ENCODE measurements around the gene BMP3.

The BMP3 gene

GRCh38 chr4:81042578-81043365 is 12.3 kb downstream of the BMP3 start:
- DNase-seq (ENCODE audit: low spot score): no peak

- DNase-seq (ENCODE audit: low spot score): no peak
Measured at GRCh38 chr4:81049330-81049729, 18.8 kb downstream of the BMP3 start.

- DNase-seq (ENCODE audit: low spot score): no peak
Measured at GRCh38 chr4:81049907-81050306, 19.4 kb downstream of the BMP3 start.

- DNase-seq (ENCODE audit: low spot score): peak; percentile 45
Measured at GRCh38 chr4:81052119-81053068, 21.9 kb downstream of the BMP3 start.

GRCh38 chr4:81058621-81059020 is 28.1 kb downstream of the BMP3 start:
- no peak for DNase-seq (ENCODE audit: low spot score)

GRCh38 chr4:81060587-81061343 is 30.3 kb downstream of the BMP3 start:
- no peak for DNase-seq (ENCODE audit: low spot score)

GRCh38 chr4:81061344-81061730 is 30.8 kb downstream of the BMP3 start:
- DNase-seq (ENCODE audit: low spot score): no peak

GRCh38 chr4:81062001-81062400 is 31.5 kb downstream of the BMP3 start:
- DNase-seq (ENCODE audit: low spot score): no peak

- peak; percentile 56 for DNase-seq (ENCODE audit: low spot score)
Measured at GRCh38 chr4:81065446-81065845, 34.9 kb downstream of the BMP3 start.

GRCh38 chr4:81069706-81070331 is 39.3 kb downstream of the BMP3 start:
- DNase-seq (ENCODE audit: low spot score): peak; percentile 80

GRCh38 chr4:81071013-81071412 is 40.5 kb downstream of the BMP3 start:
- no peak for DNase-seq (ENCODE audit: low spot score)

- DNase-seq (ENCODE audit: low spot score): no peak
Measured at GRCh38 chr4:81081156-81081555, 50.6 kb downstream of the BMP3 start.

- DNase-seq (ENCODE audit: low spot score): peak; percentile 32
Measured at GRCh38 chr4:81084029-81084428, 53.5 kb downstream of the BMP3 start.

- no peak for DNase-seq (ENCODE audit: low spot score)
Measured at GRCh38 chr4:81084634-81085033, 54.1 kb downstream of the BMP3 start.

GRCh38 chr4:81085291-81085690 is 54.8 kb downstream of the BMP3 start:
- no peak for DNase-seq (ENCODE audit: low spot score)

- DNase-seq (ENCODE audit: low spot score): no peak
Measured at GRCh38 chr4:81085979-81086378, 55.5 kb downstream of the BMP3 start.

- no peak for DNase-seq (ENCODE audit: low spot score)
Measured at GRCh38 chr4:81093720-81094401, 63.4 kb downstream of the BMP3 start.

GRCh38 chr4:81095389-81095788 is 64.9 kb downstream of the BMP3 start:
- no peak for DNase-seq (ENCODE audit: low spot score)

GRCh38 chr4:81096566-81096965 is 66.1 kb downstream of the BMP3 start:
- DNase-seq (ENCODE audit: low spot score): no peak

- DNase-seq (ENCODE audit: low spot score): no peak
Measured at GRCh38 chr4:81102107-81102506, 71.6 kb downstream of the BMP3 start.

GRCh38 chr4:81106150-81106549 is 75.6 kb downstream of the BMP3 start:
- DNase-seq (ENCODE audit: low spot score): no peak

Data from SW480 (cell line).